Lung (tissue), 12 donors: ENCODE results near the gene DNAH3. TPM values are rescaled to one million over a fixed set of nuclear protein-coding genes. Genes with fewer than 3 reads are reported as not detected.
"Not testable (repeated sequence)": the region's sequence is repeated elsewhere in the genome, so short reads cannot be mapped to it uniquely, and the experiment has no call there.

Experiments used
- ATAC-seq: fragments of 200-7000 bp; cut with Tn5 transposase; one replicate; pipeline ENCODE4 v1.9.1; 2020; ENCODE audit warnings: moderate number of reproducible peaks; ENCODE audit not compliant: insufficient read depth, low FRiP score
- DNase-seq, 3 donors: peaks; one replicate each; pipeline ENCODE4 v3.0.0-alpha.2; 2013 to 2017
- H3K27ac ChIP-seq, 2 donors: one replicate each; pipeline ENCODE4 v1.5.1; 2013; ENCODE audit warnings: mild to moderate bottlenecking in 2 of 2, moderate library complexity in 2 of 2, control low read depth in 1 of 2, inconsistent platforms in 1 of 2, low read depth in 1 of 2, low read length in 1 of 2
- H3K27me3 ChIP-seq, 3 donors: one replicate each; pipeline ENCODE4 v1.5.1; 2013; ENCODE audit warnings: low read length in 2 of 3; ENCODE audit not compliant: control insufficient read depth in 3 of 3, insufficient read depth in 3 of 3
- H3K36me3 ChIP-seq, 4 donors: one replicate each; pipeline ENCODE4 v1.5.1; 2013; ENCODE audit warnings: low read length in 4 of 4, mild to moderate bottlenecking in 1 of 4, moderate library complexity in 1 of 4; ENCODE audit not compliant: control insufficient read depth in 4 of 4, insufficient read depth in 4 of 4
- H3K4me1 ChIP-seq, 5 donors: one replicate each; pipeline ENCODE4 v1.5.1; 2013; ENCODE audit warnings: low read length in 5 of 5, mild to moderate bottlenecking in 2 of 5, moderate library complexity in 1 of 5; ENCODE audit not compliant: control insufficient read depth in 5 of 5, insufficient read depth in 5 of 5
- H3K4me3 ChIP-seq: one replicate; pipeline ENCODE4 v1.5.1; 2013; ENCODE audit warnings: mild to moderate bottlenecking, control low read depth, moderate library complexity
- H3K9ac ChIP-seq, 2 donors: one replicate each; pipeline ENCODE4 v1.5.1; 2013; ENCODE audit warnings: low read length in 2 of 2, control low read depth in 1 of 2; ENCODE audit not compliant: insufficient read depth in 1 of 2
- H3K9me3 ChIP-seq, 4 donors: one replicate each; pipeline ENCODE4 v1.5.1; 2013; ENCODE audit warnings: low read length in 3 of 4, mild to moderate bottlenecking in 1 of 4, moderate library complexity in 1 of 4; ENCODE audit not compliant: control insufficient read depth in 4 of 4, insufficient read depth in 3 of 4
- CTCF ChIP-seq: IDR thresholded peaks from 2 replicates; pipeline ENCODE4 v1.5.1; 2012; ENCODE audit warnings: mild to moderate bottlenecking; ENCODE audit errors: control extremely low read depth, extremely low read depth
- WGBS, 2 donors: extraction: QIAGEN DNeasy Blood & Tissue Kit; methylation state at CpG; one replicate each; pipeline ENCODE4 v1.1.7; 2013; 5-methylcytosine and 5-hydroxymethylcytosine counted together
- polyA plus RNA-seq, 2 donors: library from polyadenylated mRNA; stranded (reverse); fragments of 200-250 nt; gene quantifications; one replicate each; pipeline ENCODE4 v1.2.1, GENCODE V29; 2013
- total RNA-seq, 2 donors: library from RNA; depleted of rRNA in 1 of 2; stranded (reverse); fragments of >200 nt in 1 of 2; gene quantifications; one replicate each; pipeline ENCODE4 v1.2.1, GENCODE V29; 2014 to 2021
- donor health status: control.
- donor health status: control.
- donor health status: Bipolar disorder and iron deficiency.
- donor health status: healthy.
- donor health status: DM: yes; HTN: yes; CAD: no.

The DNAH3 gene
- total and polyA plus RNA-seq, 4 donors: 1.0 to 24.1 (median 12.8) TPM

- WGBS, 2 donors: 87 to 96% methylated on average over 1 of the region's 1 CpG
- peaks cover 0 to 2% (median 0%) of the 10 kb centered on the region in 4 donors for H3K9me3 ChIP-seq
- TF ChIP-seq CTCF: no peak
- no peak overlapping the region for H3K27ac ChIP-seq
- no peaks in the 10 kb centered on the region for H3K36me3 ChIP-seq
- H3K9ac ChIP-seq: no peak overlapping the region
- H3K4me1 ChIP-seq: no peaks in the 10 kb centered on the region
- H3K4me3 ChIP-seq: no peak overlapping the region
- peaks cover 0 to 6% (median 0%) of the 10 kb centered on the region in 3 donors for H3K27me3 ChIP-seq
- no peak for DNase-seq
- no peak for ATAC-seq
Measured at GRCh38 chr16:21053590-21053989, 97.1 kb downstream of the DNAH3 start.

- H3K4me1 ChIP-seq, H3K9ac ChIP-seq, H3K36me3 ChIP-seq, H3K4me3 ChIP-seq, H3K27ac ChIP-seq, ATAC-seq, H3K9me3 ChIP-seq, H3K27me3 ChIP-seq, DNase-seq: not testable (repeated sequence)
- WGBS, 2 donors: 75 to 90% methylated on average over 26 to 31 of the region's 31 CpGs
Measured at GRCh38 chr16:21048091-21048912, 102.3 kb downstream of the DNAH3 start.

GRCh38 chr16:21038197-21038596 is 112.4 kb downstream of the DNAH3 start:
- H3K27ac ChIP-seq: no peak overlapping the region
- 86 to 88% methylated on average over 7 of the region's 7 CpGs for WGBS, 2 donors
- TF ChIP-seq CTCF: no peak
- ATAC-seq (no peak), DNase-seq (no peak)
- H3K4me3 ChIP-seq: no peak overlapping the region
- H3K36me3 ChIP-seq: no peaks in the 10 kb centered on the region
- peaks cover 0 to 4% (median 0%) of the 10 kb centered on the region in 5 donors for H3K4me1 ChIP-seq
- H3K9ac ChIP-seq: no peak overlapping the region
- H3K27me3 ChIP-seq: no peaks in the 10 kb centered on the region
- H3K9me3 ChIP-seq: no peaks in the 10 kb centered on the region

DNA sequence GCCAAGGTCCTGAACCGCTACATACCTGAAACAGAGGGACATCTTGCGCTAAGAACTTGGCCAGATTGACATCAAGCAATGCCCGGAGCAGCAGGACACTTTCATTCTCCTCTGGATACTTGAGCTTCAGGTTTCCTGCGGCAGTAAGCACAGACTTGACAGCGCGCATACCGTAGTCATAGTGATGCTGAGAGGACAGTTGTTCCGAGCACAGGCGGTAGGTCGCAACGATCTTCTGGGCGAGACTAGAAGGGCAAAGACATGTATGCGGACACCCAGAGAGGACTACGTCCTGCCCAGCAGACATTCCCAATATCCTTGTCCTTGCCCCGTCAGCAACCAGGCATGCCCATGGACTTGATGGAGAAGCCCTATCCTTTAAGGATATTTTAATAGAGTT is 112.9 kb downstream of the DNAH3 start:
- Histone ChIP-seq H3K27me3 (no peaks in the 10 kb centered on the region), H3K4me1 (peaks cover 0 to 5% (median 0%) of the 10 kb centered on the region in 5 donors), H3K27ac (no peak overlapping the region), H3K9ac (no peak overlapping the region), H3K36me3 (no peaks in the 10 kb centered on the region), H3K9me3 (no peaks in the 10 kb centered on the region), H3K4me3 (no peak overlapping the region)
- ATAC-seq: no peak
- DNase-seq: no peak
- 92 to 95% methylated on average over 15 of the region's 15 CpGs for WGBS, 2 donors
- TF ChIP-seq CTCF: no peak
